HFF-Myc (cell line): ENCODE data around the gene KYAT1.

Experiments
- DNase-seq: peaks from one replicate; pipeline ENCODE4 v3.0.0-alpha.2; 2011; ENCODE audit warnings: low read depth; ENCODE audit errors: extremely low read depth
- H3K4me3 ChIP-seq: replicated peaks from 2 replicates; pipeline ENCODE4 v1.5.1; 2011; ENCODE audit warnings: low read depth, mild to moderate bottlenecking, control low read depth, low read length
- CTCF ChIP-seq: IDR thresholded peaks from 2 replicates; pipeline ENCODE4 v1.5.1; 2012; ENCODE audit warnings: mild to moderate bottlenecking, low read depth, low read length, control low read depth; ENCODE audit errors: missing control alignments

The KYAT1 gene

GRCh38 chr9:128901379-128901778, 19.6 kb upstream of the KYAT1 start:
- no peak for TF ChIP-seq CTCF
- no peak overlapping the region for H3K4me3 ChIP-seq
- DNase-seq: no peak

- TF ChIP-seq CTCF: no peak
- H3K4me3 ChIP-seq: no peak overlapping the region
Measured at GRCh38 chr9:128899566-128900322, 18.0 kb upstream of the KYAT1 start.

GRCh38 chr9:128898845-128899565, 17.3 kb upstream of the KYAT1 start:
- H3K4me3 ChIP-seq: no peak overlapping the region
- TF ChIP-seq CTCF: no peak
- no peak for DNase-seq

More at GRCh38 chr9:128899566-128900322, 18.0 kb upstream of the KYAT1 start:
- no peak for DNase-seq

GRCh38 chr9:128898382-128898781, 16.6 kb upstream of the KYAT1 start:
- H3K4me3 ChIP-seq: no peak overlapping the region
- DNase-seq: no peak
- no peak for TF ChIP-seq CTCF

GRCh38 chr9:128895556-128895955, 13.8 kb upstream of the KYAT1 start:
- DNase-seq: no peak
- H3K4me3 ChIP-seq: no peak overlapping the region

GRCh38 chr9:128894764-128895163, 13.0 kb upstream of the KYAT1 start:
- no peak for TF ChIP-seq CTCF
- no peak for DNase-seq
- no peak overlapping the region for H3K4me3 ChIP-seq

More at GRCh38 chr9:128895556-128895955, 13.8 kb upstream of the KYAT1 start:
- TF ChIP-seq CTCF: no peak
